Ishikawa (cell line): Measurements from ENCODE around the gene ARHGEF17.

Experiments
- EP300 ChIP-seq: IDR thresholded peaks from 2 replicates; pipeline ENCODE4 v1.6.1; 2012; ENCODE audit warnings: borderline replicate concordance
- FOXM1 ChIP-seq: IDR thresholded peaks from 2 replicates; pipeline ENCODE4 v1.6.1; 2012; ENCODE audit warnings: low read depth, borderline replicate concordance
- TAF1 ChIP-seq: IDR thresholded peaks from 2 replicates; pipeline ENCODE4 v1.6.1; 2012; ENCODE audit warnings: low read depth, mild to moderate bottlenecking

- TF ChIP-seq EP300: no peak
- no peak for TF ChIP-seq TAF1
- no peak for TF ChIP-seq FOXM1
Measured at GRCh38 chr11:73285721-73286120, 22.4 kb upstream of the ARHGEF17 start.
